ENCODE results near the gene RAB8B. TPM values are rescaled to one million over a fixed set of nuclear protein-coding genes. Genes with fewer than 3 reads are reported as not detected.

Gene RAB8B
- total RNA-seq, 3 donors from 2014 or later = 7.4 to 26.4 (median 18.3) TPM

- Histone ChIP-seq H3K4me1 (ENCODE audit: low read depth) (no peaks in the 10 kb centered on the region), H3K36me3 (ENCODE audit: low read depth) (no peaks in the 10 kb centered on the region), H3K9me3 (no peaks in the 10 kb centered on the region), H3K4me3 (no peak overlapping the region)
- ATAC-seq (peak; percentile 25), DNase-seq (peak in 1 of 3 donors; percentile 23)
- TF ChIP-seq, protein P1, sequence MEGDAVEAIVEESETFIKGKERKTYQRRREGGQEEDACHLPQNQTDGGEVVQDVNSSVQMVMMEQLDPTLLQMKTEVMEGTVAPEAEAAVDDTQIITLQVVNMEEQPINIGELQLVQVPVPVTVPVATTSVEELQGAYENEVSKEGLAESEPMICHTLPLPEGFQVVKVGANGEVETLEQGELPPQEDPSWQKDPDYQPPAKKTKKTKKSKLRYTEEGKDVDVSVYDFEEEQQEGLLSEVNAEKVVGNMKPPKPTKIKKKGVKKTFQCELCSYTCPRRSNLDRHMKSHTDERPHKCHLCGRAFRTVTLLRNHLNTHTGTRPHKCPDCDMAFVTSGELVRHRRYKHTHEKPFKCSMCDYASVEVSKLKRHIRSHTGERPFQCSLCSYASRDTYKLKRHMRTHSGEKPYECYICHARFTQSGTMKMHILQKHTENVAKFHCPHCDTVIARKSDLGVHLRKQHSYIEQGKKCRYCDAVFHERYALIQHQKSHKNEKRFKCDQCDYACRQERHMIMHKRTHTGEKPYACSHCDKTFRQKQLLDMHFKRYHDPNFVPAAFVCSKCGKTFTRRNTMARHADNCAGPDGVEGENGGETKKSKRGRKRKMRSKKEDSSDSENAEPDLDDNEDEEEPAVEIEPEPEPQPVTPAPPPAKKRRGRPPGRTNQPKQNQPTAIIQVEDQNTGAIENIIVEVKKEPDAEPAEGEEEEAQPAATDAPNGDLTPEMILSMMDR (IDR thresholded peaks at IDR 0.05) = no peak
- intact Hi-C loops (cut with DNase I, micrococcal nuclease) = no loop called here
These were observed 53.7 kb downstream of the RAB8B start for GRCh38 chr15:63243101-63243500.

DNA sequence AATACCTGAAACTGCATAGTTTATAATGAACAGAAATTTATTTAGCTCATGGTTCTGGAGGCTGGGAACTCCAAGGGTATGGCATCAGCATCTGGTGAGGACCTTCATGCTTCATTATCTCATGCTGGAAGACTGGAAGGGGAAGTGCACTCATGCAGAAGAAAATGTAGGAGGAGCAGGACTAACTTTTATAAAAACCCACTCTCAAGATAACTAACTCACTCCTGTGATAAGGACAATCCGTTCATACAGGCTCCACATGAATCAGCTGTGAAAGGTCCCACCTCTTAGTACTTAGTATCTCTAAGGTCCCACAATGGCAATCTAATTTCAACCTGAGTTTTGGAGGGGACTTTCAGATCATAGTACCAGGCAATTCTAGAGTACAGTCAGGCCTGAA is 54.4 kb downstream of the RAB8B start:
- TF ChIP-seq, protein P1 (IDR thresholded peaks at IDR 0.05) = no peak
- no peaks in the 10 kb centered on the region for H3K9me3 ChIP-seq
- no peak for ATAC-seq
- intact Hi-C loops (cut with DNase I, micrococcal nuclease) = no loop called here
- no peaks in the 10 kb centered on the region for H3K36me3 ChIP-seq (ENCODE audit: low read depth)
- H3K4me1 ChIP-seq (ENCODE audit: low read depth) = no peaks in the 10 kb centered on the region
- H3K4me3 ChIP-seq = no peak overlapping the region
- no peak for DNase-seq

- H3K4me1 ChIP-seq (ENCODE audit: low read depth) = no peaks in the 10 kb centered on the region
- intact Hi-C loops (cut with DNase I, micrococcal nuclease) = no loop called here
- H3K36me3 ChIP-seq (ENCODE audit: low read depth) = no peaks in the 10 kb centered on the region
- no peaks in the 10 kb centered on the region for H3K9me3 ChIP-seq
- TF ChIP-seq, protein P1 (IDR thresholded peaks at IDR 0.05) = no peak
- H3K4me3 ChIP-seq = no peak overlapping the region
- DNase-seq = no peak
- ATAC-seq = no peak
These were observed 55.0 kb downstream of the RAB8B start for GRCh38 chr15:63244399-63244798.

DNA sequence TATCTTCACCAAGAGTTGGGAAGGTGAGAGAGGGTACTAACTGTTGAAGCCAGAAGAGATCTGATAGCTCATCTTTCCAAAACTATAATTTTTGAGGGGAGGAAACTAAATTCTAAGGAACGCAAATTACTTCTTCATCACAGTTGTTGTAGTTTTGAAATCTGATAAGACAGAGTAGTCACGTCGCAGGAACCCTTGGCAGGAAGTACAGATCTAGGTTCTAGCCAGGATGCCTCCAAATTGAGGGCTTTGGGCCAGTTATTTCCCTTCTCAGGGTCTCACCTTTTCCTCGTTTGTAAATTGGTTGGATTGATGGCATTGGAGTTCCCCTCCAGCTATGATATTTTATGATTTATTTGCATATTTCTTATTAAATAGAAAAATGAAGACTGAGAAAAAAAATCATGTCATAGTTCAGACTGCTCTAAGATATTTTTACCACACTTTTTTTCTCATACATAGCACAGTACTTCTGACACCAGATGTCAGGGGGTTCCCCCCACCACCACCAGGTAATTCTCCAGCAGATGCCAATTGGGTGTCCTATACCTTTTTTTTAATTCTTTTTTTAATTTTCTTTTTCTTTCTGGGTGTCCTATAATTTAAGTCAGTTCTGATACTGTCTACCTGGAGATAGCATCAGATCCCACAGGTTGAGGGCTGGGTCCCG is 55.7 kb downstream of the RAB8B start:
- H3K36me3 ChIP-seq (ENCODE audit: low read depth) = no peaks in the 10 kb centered on the region
- no peak for DNase-seq
- TF ChIP-seq, protein P1 (IDR thresholded peaks at IDR 0.05) = no peak
- H3K4me1 ChIP-seq (ENCODE audit: low read depth) = no peaks in the 10 kb centered on the region
- intact Hi-C loops (cut with DNase I, micrococcal nuclease) = no loop called here
- H3K9me3 ChIP-seq = no peaks in the 10 kb centered on the region
- no peak overlapping the region for H3K4me3 ChIP-seq
- ATAC-seq = no peak

- Histone ChIP-seq H3K9me3 (no peaks in the 10 kb centered on the region), H3K4me3 (no peak overlapping the region), H3K36me3 (ENCODE audit: low read depth) (no peaks in the 10 kb centered on the region), H3K4me1 (ENCODE audit: low read depth) (no peaks in the 10 kb centered on the region)
- ATAC-seq (peak; percentile 65), DNase-seq (peak in 1 of 3 donors; percentile 20)
- intact Hi-C loops (cut with DNase I, micrococcal nuclease) = no loop called here
- TF ChIP-seq, protein P1 (IDR thresholded peaks at IDR 0.05) = no peak
These were observed 57.5 kb downstream of the RAB8B start for GRCh38 chr15:63246691-63247469.

Data from mucosa of descending colon (tissue), 3 donors.